Measurements from ENCODE around the gene FRAS1.
"Not testable (repeated sequence)": the region's sequence is repeated elsewhere in the genome, so short reads cannot be mapped to it uniquely, and the experiment has no call there.

Gene FRAS1

DNA sequence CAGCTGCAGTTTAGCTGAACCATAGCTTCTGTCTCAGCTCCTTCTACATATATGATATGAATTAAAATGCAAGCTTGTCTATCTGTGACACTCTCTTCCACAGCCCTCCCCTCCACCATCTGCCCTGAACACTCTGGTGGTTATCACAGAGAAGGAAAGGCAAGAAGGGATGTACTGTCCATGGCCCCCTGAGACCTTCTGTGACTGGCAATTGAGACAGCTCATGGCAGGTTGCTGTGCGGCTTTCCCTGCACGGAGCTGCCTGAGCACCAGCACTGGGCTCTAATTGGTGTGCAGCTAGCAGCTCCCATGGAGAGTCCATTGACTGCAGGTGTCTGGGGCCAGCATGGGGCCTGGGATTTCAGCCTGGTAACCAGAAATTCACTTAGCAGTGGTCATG is 384.6 kb downstream of the FRAS1 start:
- no peak for DNase-seq (ENCODE audit: low spot score)

DNA sequence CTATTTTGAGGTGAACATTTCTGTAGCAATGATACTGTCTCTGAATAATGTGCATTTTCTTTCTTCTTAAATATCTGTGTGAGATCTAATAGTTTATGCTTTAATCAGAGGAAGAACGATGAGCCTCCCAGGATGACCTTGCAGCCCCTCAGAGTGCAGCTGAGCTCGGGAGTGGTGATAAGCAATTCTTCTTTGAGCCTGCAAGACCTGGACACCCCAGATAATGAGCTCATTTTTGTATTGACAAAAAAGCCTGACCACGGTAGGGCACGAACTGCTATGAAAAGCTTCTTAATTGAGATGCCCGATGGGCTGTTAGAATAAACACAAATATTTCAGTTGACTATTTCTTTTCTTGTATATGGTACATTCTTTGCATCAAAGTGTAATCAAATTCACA is 389.5 kb downstream of the FRAS1 start:
- DNase-seq (ENCODE audit: low spot score) = no peak

DNA sequence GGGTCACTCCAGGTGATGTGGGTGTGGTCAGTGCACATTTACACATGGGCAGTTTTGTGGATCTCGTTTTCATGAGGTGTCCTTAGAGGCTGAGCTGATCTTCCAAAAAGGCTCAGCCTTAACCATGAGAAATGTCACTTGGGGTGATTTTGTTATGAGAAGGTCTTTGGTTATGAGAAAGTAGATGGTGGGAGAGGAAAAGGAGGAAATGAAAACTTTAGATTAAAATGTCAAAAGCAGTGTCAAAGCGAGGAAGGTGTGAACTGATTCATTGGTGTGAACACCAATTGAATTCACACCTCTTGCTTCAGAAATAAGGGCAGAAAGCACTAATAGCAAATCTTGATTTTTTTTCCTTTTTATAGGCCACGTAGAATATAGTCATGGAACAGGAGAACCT is 394.3 kb downstream of the FRAS1 start:
- DNase-seq (ENCODE audit: low spot score) = no peak

DNA sequence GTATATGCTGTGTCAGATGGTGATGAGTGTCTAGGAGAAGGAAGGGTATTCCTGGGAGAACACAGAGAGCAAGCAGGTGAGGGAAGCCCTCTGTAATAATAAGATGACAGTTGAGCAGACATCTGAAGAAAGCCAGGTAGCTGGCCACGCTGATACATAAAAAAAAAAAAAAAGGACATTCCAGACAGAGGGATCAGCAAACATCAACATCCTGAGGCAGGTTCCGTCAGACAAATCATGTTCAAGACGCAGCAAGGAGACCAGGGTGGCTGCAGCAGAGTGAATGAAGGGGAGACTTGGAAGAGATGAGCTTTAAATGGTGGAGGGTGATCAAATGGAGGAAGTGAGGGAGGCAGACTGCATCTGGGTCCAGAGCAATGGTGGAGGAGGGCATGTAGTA is 396.9 kb downstream of the FRAS1 start:
- DNase-seq (ENCODE audit: low spot score) = no peak

DNA sequence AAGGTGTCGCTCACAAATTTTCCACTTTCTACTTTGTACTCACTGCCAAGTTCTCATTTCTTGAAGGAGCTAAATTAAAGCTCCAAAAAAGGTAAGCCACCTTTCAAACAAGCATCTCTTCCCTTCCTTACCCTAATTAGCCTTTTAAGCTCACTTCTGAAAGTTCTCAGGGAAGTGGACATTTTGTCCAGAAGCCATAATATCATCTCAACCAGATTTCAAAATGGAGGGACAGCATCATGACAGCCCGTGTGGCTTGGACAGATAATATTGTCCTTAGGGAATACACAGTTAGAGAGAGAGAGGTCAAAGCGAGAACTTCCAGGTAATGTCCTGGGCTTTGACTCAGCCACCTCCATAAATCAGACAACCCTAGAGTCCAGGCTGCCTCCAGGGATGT is 400.6 kb downstream of the FRAS1 start:
- DNase-seq (ENCODE audit: low spot score) = no peak

DNA sequence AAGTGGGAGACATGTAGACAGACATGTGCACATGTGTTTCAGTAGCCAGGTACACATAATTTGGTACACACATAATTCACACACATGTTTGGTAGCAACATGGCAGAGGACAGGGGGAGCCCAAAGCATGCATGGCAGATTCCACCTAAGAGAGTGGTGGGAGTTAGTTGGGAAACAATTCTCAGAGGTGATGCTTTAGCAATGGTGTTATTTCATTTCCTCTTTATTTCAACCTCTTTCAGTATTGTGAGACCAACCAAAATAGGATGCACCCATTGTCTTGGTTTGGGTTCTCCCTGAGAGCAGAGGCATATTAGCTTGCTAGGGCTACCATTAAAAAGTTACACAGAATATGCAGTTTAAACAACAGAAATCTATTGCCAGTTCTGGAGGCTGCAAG is 402.2 kb downstream of the FRAS1 start:
- DNase-seq (ENCODE audit: low spot score) = no peak

DNA sequence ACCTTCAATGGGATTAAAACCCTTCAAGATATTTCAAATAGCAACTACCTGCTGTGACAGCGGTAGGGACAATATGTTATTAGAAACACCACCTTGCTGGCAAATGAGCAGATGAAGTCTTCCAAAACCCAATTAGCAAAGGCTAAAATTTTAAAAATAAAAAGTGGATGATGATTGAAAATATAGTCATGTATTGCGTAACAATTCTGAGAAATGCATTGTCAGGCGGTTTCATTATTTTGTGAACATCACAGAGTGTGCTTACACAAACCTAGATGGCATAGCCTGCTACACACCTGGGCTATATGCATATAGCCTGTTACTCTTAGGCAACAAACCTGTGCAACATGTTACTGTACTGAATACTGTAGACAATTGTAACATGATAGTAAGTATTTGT is 403.2 kb downstream of the FRAS1 start:
- no peak for DNase-seq (ENCODE audit: low spot score)

DNA sequence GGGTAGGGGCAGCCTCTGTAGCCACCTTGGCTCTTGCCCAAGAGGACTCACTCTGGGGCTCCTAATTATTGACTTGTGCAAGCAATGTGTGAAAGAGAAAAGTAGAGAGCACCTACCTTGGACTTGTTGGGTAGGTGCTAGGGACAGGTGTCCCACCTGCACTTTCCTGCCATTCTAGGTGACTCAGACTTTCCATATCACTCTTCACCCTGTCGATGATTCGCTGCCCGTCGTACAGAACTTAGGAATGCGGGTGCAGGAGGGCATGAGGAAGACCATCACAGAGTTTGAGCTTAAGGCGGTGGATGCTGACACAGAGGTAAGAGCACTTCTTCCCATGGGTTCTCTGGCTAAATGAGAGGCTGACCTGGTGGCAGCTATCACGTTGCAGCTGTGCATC is 407.1 kb downstream of the FRAS1 start:
- DNase-seq (ENCODE audit: low spot score) = no peak

DNA sequence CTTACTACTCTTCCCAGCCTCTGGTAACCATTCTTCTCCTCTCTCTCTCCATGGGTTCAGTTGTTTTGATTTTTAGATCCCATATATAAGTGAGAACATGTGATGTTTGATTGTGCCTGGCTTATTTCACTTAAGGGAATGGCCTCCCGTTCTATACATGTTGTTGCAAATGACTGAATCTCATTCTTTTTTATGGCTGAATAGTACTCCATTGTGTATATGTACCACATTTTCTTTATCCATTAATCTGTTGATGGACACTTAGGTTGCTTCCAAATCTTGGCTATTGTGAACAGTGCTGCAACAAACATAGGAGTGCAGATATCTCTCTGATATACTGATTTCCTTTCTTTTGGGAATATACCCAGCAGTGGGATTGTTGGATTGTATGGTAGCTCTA is 410.1 kb downstream of the FRAS1 start:
- DNase-seq (ENCODE audit: low spot score) = not testable (repeated sequence)

DNA sequence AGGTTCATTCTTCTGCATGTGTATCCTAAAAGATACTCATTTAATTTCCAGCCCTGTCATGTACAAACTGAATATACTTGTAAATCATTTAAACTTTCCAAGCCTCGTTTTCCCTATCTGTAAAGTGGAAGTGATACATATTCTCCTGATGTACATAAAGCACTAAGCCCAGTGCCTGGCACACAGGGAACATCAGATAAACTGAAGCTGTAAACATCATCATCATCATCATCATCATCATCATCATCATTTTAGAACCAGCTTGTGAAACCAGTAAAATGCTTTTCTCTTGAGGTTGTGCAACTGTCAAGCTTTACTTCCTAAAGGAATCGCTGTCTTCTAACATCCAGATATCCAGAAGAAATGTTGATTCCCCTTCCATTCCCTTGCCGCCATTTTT is 411.1 kb downstream of the FRAS1 start:
- no peak for DNase-seq (ENCODE audit: low spot score)

DNA sequence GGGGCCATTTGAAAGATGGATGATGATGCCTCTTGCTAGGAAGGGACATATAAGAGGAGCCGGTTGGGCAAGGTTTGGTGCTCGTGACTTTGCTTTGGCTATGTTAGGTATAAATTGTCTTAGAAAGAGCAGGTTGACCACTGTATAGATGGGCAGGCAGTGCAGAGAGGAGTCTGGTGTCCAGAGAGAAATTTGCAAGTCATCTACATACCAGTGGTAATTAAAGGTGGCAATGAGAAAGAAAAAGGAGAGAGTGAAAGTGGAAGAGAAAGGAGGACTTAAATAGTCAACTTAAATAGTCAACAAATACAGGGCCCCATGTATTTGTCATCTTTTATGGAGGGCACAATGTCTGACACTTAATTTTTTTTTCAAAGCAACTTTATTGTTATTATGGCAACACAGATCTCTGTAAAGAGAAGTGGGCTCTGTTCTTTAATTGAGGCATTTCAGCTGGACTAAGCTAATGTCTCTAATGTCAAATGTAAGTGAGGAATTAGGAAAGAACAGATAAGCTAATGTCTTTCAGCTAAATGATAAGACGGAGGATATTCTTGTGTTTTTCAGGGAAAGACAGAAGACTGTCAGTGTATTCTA is 419.1 kb downstream of the FRAS1 start:
- no peak for DNase-seq (ENCODE audit: low spot score)

DNA sequence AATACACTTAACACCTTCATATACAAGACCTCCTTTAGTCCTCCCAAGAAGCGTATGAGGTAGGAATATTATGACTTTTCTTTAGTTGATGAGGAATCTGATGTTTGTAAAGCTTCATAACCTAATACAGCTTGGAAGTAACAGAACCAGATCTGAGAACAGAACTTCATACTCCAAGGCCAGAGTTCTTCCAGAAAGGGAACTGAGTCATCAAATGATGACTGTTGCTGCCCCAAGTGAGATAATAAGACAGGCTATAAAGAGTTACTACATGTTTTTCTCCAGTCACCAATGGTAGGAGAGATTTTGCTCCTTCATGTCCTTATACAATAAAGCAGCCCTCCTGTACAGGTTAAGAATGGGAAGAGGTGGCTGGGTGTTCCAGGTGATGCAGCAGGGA is 420.2 kb downstream of the FRAS1 start:
- DNase-seq (ENCODE audit: low spot score) = no peak

DNA sequence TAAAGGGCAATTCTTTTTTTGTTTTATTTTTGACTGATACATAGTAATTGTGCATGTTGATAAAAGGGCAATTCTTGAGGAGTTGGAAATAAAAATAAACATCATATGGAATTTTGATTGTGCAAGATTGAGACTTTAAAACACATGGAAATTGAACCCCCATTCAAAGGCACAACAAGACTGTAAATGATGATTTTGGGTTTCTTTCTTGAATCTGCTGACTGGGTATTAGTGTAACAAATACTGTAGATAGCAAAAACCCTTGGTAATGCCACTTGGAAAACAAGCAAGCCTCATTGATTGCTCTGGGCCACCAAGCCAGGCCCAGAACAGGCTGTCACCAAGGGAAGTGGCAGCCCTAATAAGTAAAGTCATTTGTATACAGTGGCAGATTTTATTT is 421.4 kb downstream of the FRAS1 start:
- no peak for DNase-seq (ENCODE audit: low spot score)

DNA sequence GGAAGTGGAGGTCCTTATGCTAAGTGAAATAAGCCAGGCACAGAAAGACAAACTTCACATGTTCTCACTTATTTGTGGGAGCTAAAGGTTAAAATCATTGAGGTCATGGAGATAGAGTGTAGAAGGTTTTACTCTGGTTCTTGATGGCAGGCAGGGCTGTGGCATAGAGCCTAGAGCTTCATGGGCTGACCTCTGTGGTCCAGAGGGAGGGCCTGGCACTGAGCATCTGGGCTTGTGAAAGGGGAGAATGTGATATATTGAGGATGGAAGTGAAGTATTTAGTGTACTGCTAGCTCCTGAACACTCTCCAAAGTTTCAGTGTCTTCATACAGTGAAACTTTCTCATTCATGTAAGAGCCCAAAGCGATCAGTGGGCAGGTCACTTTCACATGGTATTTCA is 423.2 kb downstream of the FRAS1 start:
- DNase-seq (ENCODE audit: low spot score) = no peak

DNA sequence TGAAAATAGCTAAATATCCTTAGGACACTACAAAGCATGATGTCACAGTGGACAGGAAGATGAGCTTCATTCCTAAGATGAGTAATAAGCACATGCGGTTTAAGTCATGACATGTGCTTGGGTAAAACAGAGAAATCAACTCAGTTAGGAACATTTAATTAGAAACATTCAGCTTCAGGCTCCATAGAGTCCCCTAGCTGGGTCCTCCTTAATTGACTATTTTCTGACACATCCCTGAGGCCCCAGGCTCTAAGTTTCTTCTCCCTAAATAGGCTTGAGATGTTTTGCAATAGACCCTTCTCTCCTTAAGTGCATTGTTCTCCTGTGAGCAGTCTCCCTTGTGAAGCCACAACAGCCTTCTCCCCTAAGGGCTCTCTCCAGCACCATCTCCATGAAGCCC is 424.1 kb downstream of the FRAS1 start:
- DNase-seq (ENCODE audit: low spot score) = no peak

DNA sequence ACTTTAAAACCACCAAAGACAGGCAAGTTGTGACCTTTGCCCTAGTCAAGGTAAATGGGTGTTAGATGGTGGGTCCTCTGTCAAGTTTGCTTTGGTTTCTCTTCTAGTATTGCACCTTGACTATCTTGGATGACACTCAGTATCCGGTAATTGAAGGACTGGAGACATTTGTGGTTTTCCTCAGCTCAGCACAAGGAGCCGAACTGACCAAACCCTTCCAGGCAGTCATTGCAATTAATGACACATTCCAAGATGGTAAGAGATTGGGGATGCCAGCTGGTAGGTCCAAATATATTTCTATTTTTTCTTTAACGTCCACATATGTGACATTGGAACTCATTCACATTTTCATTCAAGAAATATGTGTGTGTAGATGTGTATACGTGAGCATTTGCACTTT is 425.2 kb downstream of the FRAS1 start:
- no peak for DNase-seq (ENCODE audit: low spot score)

DNA sequence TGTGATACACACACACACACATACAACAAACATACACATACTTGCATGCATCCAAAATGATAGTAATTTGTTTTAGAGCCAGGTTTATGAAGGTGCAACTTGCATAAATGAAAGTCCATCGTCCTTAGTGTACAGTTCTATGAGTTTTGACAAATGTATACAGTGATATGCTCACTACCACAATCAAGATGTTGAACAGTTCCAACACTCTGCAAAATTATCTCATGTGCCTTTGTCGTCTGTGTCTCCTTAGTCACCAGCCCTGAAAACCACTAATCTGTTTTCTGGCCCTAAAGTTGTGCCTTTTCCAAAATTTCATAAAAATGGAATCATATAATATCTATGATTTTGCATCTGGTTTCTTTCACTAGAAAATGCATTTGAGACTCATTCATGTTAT is 426.7 kb downstream of the FRAS1 start:
- DNase-seq (ENCODE audit: low spot score) = no peak

DNA sequence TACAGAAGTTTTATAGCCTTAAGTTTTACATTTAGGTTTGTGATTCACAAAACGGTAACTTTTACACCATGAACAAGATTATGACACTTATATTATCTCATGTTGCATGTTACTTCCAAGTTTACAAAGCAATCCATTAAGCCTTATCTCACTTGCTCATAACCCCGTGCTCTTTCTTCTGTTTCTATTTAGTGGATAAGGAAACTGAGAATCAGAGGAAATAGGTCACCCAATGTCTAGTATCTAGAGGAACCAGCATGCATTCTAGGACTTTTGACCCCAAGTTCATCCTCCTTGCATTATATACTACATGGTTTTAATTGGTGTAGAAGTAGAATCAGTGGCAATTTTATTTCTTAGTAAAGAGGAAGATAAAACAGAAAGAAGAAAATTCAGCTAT is 427.5 kb downstream of the FRAS1 start:
- DNase-seq (ENCODE audit: low spot score) = no peak

DNA sequence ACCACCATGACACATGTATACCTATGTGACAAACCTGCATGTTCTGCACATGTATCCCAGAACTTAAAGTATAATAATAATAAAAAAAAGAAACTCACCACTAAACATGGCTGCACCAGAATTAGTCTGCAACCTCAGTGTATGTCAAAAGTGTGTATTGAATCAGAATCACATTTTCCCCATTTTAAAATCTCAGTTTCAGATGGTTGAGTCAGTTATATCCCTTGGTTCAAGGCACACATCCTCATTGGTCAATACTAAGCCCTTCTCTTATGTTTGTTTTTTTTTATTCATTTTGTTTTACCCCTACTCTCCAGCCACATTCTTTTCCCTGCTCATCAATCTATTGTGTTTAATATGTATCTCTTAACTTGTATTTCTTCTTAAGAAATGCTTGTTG is 436.6 kb downstream of the FRAS1 start:
- DNase-seq (ENCODE audit: low spot score) = no peak

DNA sequence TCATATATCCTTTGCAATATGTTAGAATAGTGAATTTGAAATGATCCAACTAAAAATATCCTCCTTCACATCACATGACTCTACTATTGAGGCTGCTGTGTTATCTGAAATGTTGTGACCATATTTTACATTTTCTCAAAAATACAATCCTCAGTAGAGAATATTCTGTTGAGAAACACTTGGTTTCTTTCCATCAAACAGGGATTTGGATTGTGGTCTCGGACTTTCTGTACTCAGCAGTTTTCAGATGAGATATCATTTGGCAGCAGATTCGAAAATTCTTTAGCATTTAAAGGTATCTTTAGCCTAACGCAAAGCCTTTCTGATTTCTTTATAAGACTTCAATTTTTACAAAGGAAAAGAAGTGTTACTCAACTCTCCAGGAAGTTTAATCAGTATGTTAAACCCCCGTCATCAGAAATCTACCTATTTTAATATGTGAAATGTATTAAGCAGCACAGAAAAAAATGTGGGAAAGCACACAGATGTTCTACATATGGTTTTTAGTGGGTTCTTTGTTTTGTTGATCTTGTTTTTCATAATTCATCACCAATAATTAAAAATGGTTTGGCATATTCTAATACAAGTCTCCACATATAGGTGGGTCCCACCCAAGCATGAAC is 439.0 kb downstream of the FRAS1 start:
- DNase-seq (ENCODE audit: low spot score) = no peak

DNA sequence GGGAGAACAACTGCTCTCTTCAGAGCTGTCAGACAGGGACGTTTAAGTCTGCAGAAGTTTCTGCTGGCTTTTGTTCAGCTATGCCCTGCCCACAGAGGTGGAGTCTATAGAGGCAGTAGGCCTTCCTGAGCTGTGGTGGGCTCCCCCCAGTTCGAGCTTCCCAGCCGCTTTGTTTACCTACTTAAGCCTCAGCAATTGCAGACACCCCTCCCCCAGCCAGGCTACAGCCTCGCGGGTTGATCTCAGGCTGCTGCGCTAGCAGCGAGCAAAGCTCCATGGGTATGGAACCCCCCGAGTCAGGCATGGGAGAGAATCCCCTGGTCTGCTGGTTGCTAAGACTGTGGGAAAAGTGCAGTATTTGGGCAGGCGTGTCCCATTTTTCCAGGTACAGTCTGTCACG is 449.1 kb downstream of the FRAS1 start:
- DNase-seq (ENCODE audit: low spot score) = not testable (repeated sequence)

DNA sequence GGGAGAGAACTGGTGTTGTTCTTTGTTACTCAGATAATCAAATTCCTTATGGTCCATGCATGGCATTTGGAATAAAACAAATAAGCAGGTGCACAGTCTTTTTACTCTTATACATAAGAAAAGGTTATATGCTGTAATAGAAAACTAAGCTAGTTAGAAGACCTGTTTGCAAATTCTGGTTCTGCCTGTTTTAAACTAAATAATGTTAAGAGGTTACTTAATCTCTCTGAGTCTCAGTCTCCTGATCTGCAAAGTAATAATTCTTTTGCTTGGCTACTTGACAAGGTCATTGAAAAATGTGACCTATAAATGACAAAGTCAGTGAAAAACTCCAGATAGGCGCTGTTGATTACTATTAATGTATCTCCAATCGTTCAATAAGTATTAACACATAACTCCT is 451.9 kb downstream of the FRAS1 start:
- no peak for DNase-seq (ENCODE audit: low spot score)

DNA sequence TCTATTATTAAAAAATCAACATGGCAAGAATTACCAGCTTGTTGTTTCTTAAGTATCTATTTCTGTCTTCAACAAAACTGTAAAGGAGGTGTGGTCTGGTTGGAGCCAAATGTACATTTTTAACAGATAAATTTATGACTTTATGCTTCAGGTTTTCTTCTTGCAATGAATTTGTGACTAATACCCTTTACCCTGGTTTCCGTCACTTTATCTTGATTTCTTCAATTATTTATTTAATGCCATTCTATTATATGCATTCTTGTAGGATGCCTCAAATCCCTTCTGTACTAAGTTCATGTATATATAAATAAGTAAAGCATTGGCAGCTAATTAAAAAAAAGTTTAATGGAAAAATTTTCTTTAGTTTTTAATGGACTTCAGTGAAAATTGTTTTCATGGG is 453.0 kb downstream of the FRAS1 start:
- DNase-seq (ENCODE audit: low spot score) = no peak

DNA sequence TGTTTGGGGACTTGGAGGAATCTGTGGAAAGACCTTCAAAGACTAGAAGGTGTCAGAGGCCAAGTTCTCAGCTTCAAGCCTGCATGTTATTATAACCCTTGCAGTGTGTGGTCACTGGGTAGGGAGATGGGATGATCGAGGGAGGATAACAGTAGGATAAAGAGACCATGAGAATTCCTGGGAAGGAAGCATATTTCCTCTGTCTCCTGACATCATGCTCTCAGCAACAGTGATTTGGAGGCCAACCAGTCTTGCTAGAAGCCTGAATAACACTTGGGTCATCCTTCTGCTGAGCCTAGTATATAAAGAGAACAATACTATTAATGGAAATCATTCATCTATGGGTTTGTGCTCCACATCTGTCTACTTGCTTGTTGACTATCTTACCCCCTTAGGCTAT is 453.6 kb downstream of the FRAS1 start:
- no peak for DNase-seq (ENCODE audit: low spot score)

Measured in NAMALWA (cell line).